Fibroblast of villous mesenchyme (primary cell): ENCODE measurements around the gene UBAP2L. TPM values are rescaled to one million over a fixed set of nuclear protein-coding genes. Genes with fewer than 3 reads are reported as not detected.
A peak's percentile ranks its signal among the peaks of the same experiment; 100 is the strongest.
"Not testable (repeated sequence)": the region's sequence is repeated elsewhere in the genome, so short reads cannot be mapped to it uniquely, and the experiment has no call there.

ENCODE experiments used
- DNase-seq: peaks from one replicate; pipeline ENCODE4 v3.0.0-alpha.2; 2010; ENCODE audit warnings: low read depth
- H3K4me3 ChIP-seq: 2 replicates; pipeline ENCODE4 v1.5.1; 2011; ENCODE audit warnings: low read depth, mild to moderate bottlenecking, low read length
- CTCF ChIP-seq: IDR thresholded peaks from 2 replicates; pipeline ENCODE4 v1.5.1; 2012; ENCODE audit warnings: low read depth, mild to moderate bottlenecking, low read length; ENCODE audit not compliant: insufficient read depth
- total RNA-seq: library from RNA; depleted of rRNA; stranded (reverse); fragments of >200 nt; gene quantifications from 2 replicates; pipeline ENCODE4 v1.2.3, GENCODE V29; 2012

The UBAP2L gene
- total RNA-seq, 1 donor, result 126 TPM

GRCh38 chr1:154290921-154291320 lies 70.2 kb downstream of the UBAP2L start:
- H3K4me3 ChIP-seq, result no peak overlapping the region
- TF ChIP-seq CTCF, result no peak
- DNase-seq, result no peak

GRCh38 chr1:154295408-154296235 lies 74.9 kb downstream of the UBAP2L start:
- H3K4me3 ChIP-seq, result no peak overlapping the region
- DNase-seq, result peak; percentile 8
- no peak for TF ChIP-seq CTCF

GRCh38 chr1:154301582-154301981 lies 80.8 kb downstream of the UBAP2L start:
- no peak for TF ChIP-seq CTCF
- no peak for DNase-seq
- H3K4me3 ChIP-seq, result no peak overlapping the region

GRCh38 chr1:154304664-154305337 lies 84.0 kb downstream of the UBAP2L start:
- DNase-seq, result no peak
- no peak for TF ChIP-seq CTCF
- no peak overlapping the region for H3K4me3 ChIP-seq

- no peak for DNase-seq
- no peak overlapping the region for H3K4me3 ChIP-seq
- TF ChIP-seq CTCF, result no peak
Measured at GRCh38 chr1:154306151-154306550, 85.4 kb downstream of the UBAP2L start.

- DNase-seq, H3K4me3 ChIP-seq: not testable (repeated sequence)
Measured at GRCh38 chr1:154307670-154308270, 87.0 kb downstream of the UBAP2L start.

GRCh38 chr1:154309136-154309535 lies 88.4 kb downstream of the UBAP2L start:
- not testable (repeated sequence) for DNase-seq, H3K4me3 ChIP-seq

- not testable (repeated sequence) for DNase-seq, H3K4me3 ChIP-seq
Measured at GRCh38 chr1:154312229-154313065, 91.7 kb downstream of the UBAP2L start.
